GM18868 (cell line): ENCODE data around the gene TPP2.

Source experiments
- ATAC-seq: cut with Tn5 transposase; IDR thresholded peaks from one replicate; pipeline ENCODE4 v1.9.1; 2021; ENCODE audit warnings: mild to moderate bottlenecking, moderate library complexity; ENCODE audit not compliant: unreplicated experiment

TPP2 gene

GRCh38 chr13:102721800-102722231, 125.0 kb downstream of the TPP2 start:
- no peak for ATAC-seq

- peak; percentile 56 for ATAC-seq
These were observed 128.1 kb downstream of the TPP2 start for GRCh38 chr13:102724923-102725322.

DNA sequence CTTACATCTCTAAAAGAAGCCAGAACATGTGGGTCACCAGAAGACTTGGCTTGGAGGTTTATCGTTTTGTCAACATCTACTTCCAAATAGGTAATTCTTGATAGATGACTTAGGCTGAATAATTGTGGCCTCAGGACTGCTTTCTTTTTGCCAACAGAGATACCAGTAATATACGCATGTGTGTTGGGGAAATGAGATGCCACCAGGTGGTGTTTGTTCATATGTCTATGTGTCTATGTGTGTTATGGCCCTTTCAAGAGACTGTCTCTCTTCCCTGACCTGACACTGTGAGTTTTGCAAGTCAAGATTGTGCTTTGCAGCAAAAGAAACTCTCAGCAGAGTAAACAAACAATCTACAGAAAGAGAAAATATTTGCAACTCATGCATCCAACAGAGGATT, 129.6 kb downstream of the TPP2 start:
- peak; percentile 57 for ATAC-seq
